Progenitor cell of endocrine pancreas (in vitro differentiated cells): ENCODE results near the gene MTRF1. TPM values are rescaled to one million over a fixed set of nuclear protein-coding genes. Genes with fewer than 3 reads are reported as not detected.

Experiments used
- DNase-seq: peaks from one replicate; pipeline ENCODE4 v3.0.0; 2021; ENCODE audit warnings: low spot score; ENCODE audit not compliant: unreplicated experiment
- H3K27ac Mint-ChIP-seq: 2 replicates; pipeline ENCODE4 v1.8.0; 2021; ENCODE audit warnings: mild to moderate bottlenecking, moderate library complexity, mixed read lengths
- H3K27me3 Mint-ChIP-seq: 2 replicates; pipeline ENCODE4 v1.8.0; 2021; ENCODE audit warnings: mixed read lengths
- H3K36me3 Mint-ChIP-seq: 2 replicates; pipeline ENCODE4 v1.8.0; 2022; ENCODE audit warnings: mixed read lengths; ENCODE audit not compliant: insufficient read depth
- H3K4me1 Mint-ChIP-seq: 2 replicates; pipeline ENCODE4 v1.8.0; 2021; ENCODE audit warnings: low read depth, mixed read lengths
- H3K4me3 Mint-ChIP-seq: 2 replicates; pipeline ENCODE4 v1.8.0; 2021; ENCODE audit warnings: low read depth, mild to moderate bottlenecking, moderate library complexity, mixed read lengths
- H3K9me3 Mint-ChIP-seq: 2 replicates; pipeline ENCODE4 v1.8.0; 2021; ENCODE audit warnings: low read depth, mixed read lengths
- total RNA-seq: library from RNA; stranded (reverse); gene quantifications from 2 replicates; pipeline ENCODE4 v1.2.1, GENCODE V29; 2021
- TF ChIP-seq, protein P1 (sequence below): fragments of 200-600 bp; sonication (generic); IDR thresholded peaks from one replicate; pipeline ENCODE4 v1.5.0; 2021; ENCODE audit warnings: antibody characterized with exemption, mild to moderate bottlenecking; ENCODE audit not compliant: unreplicated experiment

The MTRF1 gene
- total RNA-seq, 1 donor from 2014 or later, result 22.2 TPM

DNA sequence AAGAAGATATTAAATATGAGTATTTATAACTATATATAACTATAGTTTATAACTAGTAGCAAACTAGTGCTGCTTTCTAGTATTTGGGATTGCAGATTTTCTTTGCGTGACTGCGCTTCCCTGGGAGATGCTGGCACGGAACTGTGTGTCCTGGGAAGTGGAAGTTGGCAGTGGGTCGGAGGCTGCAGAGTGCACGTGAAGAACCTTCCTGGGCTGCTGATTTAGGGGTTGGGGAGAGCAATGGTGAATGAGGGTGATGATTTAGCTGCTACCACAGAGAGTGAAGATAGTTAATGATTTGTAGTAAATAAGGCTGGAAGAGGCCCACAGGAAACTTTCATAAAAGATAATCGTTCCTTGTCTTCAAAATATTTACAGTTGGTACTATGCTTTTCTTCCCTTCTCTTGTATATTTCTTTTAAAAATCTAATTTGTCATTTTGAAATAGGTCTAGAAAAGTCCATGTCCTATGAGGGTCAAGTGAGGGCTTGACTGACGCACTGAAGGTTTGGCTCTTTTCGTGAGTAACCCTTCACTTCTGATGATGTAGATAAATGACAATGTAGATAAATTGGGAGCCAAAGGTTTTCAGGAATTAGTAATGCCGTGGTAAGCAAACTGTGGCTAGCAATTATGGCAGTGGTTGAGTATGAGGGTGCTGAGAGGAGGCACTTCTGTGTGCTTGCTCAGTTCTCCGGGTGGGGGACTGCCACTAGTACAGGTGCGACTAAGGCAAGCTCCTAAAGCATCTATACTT is 44.7 kb upstream of the MTRF1 start:
- Mint-ChIP-seq H3K27ac (no peak overlapping the region), H3K36me3 (no peaks in the 10 kb centered on the region), H3K4me3 (no peak overlapping the region), H3K9me3 (no peaks in the 10 kb centered on the region), H3K27me3 (no peaks in the 10 kb centered on the region), H3K4me1 (peaks cover 5% of the 10 kb centered on the region)
- TF ChIP-seq, protein P1, sequence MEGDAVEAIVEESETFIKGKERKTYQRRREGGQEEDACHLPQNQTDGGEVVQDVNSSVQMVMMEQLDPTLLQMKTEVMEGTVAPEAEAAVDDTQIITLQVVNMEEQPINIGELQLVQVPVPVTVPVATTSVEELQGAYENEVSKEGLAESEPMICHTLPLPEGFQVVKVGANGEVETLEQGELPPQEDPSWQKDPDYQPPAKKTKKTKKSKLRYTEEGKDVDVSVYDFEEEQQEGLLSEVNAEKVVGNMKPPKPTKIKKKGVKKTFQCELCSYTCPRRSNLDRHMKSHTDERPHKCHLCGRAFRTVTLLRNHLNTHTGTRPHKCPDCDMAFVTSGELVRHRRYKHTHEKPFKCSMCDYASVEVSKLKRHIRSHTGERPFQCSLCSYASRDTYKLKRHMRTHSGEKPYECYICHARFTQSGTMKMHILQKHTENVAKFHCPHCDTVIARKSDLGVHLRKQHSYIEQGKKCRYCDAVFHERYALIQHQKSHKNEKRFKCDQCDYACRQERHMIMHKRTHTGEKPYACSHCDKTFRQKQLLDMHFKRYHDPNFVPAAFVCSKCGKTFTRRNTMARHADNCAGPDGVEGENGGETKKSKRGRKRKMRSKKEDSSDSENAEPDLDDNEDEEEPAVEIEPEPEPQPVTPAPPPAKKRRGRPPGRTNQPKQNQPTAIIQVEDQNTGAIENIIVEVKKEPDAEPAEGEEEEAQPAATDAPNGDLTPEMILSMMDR, result no peak
- no peak for DNase-seq

DNA sequence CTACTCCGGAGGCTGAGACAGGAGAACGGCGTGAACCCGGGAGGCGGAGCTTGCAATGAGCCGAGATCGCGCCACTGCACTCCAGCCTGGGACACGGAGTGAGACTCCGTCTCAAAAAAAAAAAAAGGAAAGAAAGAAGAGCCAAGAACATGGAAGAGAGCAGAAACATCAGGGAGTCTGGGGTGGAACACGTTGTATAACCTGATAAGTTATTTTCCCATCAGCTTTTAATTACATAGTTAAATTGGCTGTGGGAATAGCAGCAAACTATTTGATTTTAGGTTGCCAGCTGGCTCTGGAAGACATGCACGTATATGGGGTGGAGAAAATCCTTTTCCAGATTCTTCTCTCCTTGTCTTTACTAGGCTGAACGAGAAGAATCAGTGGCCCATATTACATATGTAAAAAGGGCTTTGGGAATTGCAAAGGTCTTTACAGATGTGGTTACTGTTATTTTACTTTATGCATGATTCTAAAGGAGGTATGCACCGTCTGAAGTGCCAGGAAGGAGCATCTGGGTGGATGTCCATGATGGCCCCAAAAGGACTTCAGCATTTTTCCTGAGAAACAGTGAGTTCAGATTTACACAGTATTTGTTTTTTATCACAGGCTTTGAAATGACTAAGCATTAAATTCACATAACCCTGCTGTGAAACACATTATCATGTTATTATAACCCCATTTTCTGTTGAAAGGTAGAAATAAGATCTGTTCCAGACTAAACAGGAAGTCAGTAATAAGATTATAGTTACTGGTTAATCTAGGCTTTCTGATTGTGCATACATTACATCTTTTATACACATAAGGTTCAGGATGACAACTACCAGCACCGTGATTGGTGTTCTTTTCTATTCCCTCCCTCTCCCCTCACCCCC is 43.1 kb upstream of the MTRF1 start:
- H3K27me3 Mint-ChIP-seq, result no peaks in the 10 kb centered on the region
- H3K9me3 Mint-ChIP-seq, result no peaks in the 10 kb centered on the region
- H3K27ac Mint-ChIP-seq, result no peak overlapping the region
- DNase-seq, result no peak
- no peaks in the 10 kb centered on the region for H3K4me1 Mint-ChIP-seq
- no peaks in the 10 kb centered on the region for H3K36me3 Mint-ChIP-seq
- H3K4me3 Mint-ChIP-seq, result no peak overlapping the region
- TF ChIP-seq, protein P1, result no peak

DNA sequence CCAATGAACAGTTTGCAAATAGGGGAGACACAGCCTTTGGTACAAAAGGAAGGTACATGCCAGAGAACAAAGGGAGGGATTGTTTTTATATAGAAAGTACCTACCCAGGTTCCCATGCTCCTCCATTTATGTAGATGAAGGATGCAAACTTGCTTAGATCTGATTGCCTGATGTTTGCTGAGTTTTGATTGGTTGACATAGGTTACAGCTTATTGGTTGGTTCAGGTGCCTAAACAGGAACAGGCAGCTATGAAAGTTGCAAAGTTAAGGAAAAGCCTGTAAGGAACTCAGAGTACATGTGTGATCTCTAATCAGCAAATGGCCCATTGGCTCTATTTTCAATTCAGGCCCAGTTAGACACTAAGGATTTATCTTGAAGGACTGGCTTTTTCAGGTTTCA is 41.2 kb upstream of the MTRF1 start:
- no peak for DNase-seq
- Mint-ChIP-seq H3K27ac (no peak overlapping the region), H3K4me1 (no peaks in the 10 kb centered on the region), H3K36me3 (no peaks in the 10 kb centered on the region), H3K27me3 (no peaks in the 10 kb centered on the region), H3K9me3 (no peaks in the 10 kb centered on the region), H3K4me3 (no peak overlapping the region)
- TF ChIP-seq, protein P1, result no peak

DNA sequence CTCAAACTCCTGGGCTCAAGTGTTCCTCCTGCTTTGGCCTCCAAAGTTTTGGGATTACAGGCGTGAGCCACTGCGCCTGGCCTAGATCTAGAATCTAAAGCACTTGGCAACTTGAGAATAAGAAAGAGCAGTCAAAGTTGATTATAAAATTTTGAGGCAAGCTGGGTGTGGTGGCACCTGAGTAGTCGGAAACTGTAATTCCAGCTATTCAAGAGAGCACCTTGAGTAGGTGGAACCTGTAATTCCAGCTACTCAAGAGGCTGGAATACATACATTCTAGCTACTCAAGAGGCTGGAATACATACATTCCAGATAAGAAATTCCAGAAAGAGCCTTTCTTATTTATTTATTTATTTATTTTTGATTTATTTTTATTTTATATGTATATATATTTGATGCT is 39.4 kb upstream of the MTRF1 start:
- Mint-ChIP-seq H3K4me1 (no peaks in the 10 kb centered on the region), H3K27ac (no peak overlapping the region), H3K9me3 (no peaks in the 10 kb centered on the region), H3K36me3 (no peaks in the 10 kb centered on the region), H3K4me3 (no peak overlapping the region), H3K27me3 (no peaks in the 10 kb centered on the region)
- TF ChIP-seq, protein P1, result no peak
- no peak for DNase-seq

DNA sequence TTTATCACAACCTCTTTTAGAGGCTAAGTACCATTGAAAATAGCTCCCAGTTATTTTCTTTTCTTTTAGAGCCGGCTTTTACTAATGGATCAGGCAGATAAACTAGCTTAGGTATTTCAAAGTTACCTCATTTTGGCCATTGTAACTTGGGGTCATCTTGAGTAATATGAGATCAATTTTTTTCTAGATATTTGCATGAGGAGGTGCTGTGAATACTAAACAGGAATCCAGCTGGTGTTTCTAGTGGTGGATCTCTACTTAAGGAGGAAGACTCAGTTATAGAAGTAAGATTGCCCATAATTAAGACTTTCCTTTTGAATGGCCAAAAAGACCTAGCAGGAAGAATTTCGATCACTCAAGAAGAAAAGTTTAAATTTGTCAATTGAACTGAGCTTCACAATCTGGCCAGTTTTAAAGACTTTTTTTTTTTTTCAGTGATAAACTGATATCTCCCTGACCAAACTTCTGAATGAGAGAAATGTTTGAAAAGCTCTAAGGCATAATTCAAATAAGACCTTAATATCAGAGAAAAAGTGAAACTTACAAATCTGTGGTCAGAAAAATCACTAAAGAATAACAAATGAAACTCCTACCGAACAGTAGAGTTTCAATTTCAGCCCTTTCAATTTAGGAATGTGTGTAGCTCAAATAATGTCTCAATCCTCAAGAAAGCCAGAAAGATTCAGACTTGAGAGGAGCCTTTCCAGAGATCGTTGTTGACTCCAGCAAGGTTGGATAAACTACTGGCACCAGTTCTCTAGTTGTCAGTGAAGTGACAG is 36.1 kb upstream of the MTRF1 start:
- H3K27me3 Mint-ChIP-seq, result no peaks in the 10 kb centered on the region
- TF ChIP-seq, protein P1, result no peak
- no peak overlapping the region for H3K27ac Mint-ChIP-seq
- H3K9me3 Mint-ChIP-seq, result peaks cover 2% of the 10 kb centered on the region
- no peaks in the 10 kb centered on the region for H3K4me1 Mint-ChIP-seq
- DNase-seq, result no peak
- no peaks in the 10 kb centered on the region for H3K36me3 Mint-ChIP-seq
- H3K4me3 Mint-ChIP-seq, result no peak overlapping the region
